HG03469 (cell line): ENCODE results near the gene ABHD18.
"Not testable (repeated sequence)": the region's sequence is repeated elsewhere in the genome, so short reads cannot be mapped to it uniquely, and the experiment has no call there.

Experiments
- ATAC-seq: cut with Tn5 transposase; IDR thresholded peaks from one replicate; pipeline ENCODE4 v1.9.1; 2021; ENCODE audit warnings: mild to moderate bottlenecking, moderate library complexity, moderate number of reproducible peaks; ENCODE audit not compliant: unreplicated experiment

Gene ABHD18

DNA sequence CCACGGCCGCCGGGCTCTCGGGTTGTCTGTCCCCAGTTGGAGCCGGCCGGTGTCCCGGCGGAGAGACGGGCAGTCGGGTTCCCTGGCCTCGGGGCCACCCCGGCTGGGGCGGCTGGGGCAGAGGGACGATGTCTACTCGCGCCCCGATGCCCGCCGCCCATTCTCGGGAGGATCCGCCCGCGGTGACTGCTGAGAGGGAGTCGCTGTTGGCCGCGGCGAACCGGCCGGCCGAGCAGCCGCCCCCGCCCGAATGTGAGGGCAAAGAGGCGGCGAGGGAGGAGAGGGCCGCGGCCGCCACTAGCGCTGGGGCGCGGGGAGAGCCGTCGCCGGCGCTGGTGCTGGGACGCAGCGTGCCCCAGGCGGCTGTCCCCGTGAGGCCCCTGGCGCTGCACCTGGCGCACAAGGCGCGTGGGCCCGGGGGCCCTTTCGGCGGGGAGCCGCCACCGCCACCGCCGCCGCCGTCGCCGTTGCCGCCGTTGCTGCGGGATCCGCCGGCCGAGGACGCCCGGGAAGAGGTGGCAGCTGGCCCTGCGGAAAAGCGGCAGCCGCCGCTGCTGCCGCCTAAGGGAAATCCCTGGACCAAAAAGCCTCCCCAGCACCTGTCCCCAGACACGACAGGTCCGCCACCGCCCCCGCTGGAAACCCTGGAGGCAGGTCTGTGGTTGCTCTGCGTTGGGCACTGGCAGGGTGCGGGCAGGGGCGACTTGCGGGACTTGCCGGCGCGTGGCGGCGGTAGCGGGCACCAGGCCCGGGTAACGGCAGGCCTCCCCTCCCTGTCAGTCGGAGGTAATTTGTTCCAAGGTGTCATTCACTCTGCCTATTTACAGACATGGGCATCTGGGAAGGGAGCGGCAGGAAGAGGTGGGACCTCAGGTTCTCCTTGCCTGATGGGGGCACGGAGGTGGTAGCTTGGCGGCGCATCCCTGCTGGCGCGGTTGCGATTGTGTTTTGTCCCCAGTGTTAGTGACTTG is 96.6 kb downstream of the ABHD18 start:
- peak; percentile 24 for ATAC-seq

DNA sequence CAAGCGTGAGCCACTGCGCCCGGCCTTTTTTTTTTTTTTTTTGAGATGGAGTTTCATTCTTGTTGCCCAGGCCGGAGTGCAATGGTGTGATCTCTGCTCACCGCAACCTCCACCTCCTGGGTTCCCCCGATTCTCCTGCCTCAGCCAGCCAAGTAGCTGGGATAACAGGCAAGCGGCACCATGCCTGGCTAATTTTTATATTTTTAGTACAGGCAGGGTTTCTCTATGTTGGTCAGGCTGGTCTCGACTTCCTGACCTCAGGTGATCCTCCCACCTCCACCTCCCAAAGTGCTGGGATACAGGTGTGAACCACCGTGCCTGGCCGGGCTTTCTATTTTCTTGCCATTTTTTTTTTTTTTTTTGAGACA is 101.2 kb downstream of the ABHD18 start:
- ATAC-seq: not testable (repeated sequence)

DNA sequence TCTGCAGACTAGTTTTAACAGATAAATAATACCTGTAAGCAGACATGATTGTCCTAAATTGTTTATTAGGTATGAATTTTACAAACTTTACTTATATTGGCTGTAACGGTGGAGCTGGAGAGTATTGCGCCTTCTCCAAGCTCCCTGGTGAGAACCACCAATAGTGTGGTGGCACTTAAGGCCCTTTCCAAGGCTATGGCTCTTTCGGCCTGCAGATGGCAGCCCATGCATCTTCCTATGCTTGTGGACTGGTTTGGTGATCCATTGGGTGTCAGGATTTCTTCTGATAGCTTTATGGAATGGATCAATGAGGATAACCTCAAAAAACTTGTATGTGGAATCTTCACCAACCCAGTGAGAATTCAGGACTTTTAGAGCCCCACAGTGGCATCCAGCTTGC is 103.7 kb downstream of the ABHD18 start:
- no peak for ATAC-seq

DNA sequence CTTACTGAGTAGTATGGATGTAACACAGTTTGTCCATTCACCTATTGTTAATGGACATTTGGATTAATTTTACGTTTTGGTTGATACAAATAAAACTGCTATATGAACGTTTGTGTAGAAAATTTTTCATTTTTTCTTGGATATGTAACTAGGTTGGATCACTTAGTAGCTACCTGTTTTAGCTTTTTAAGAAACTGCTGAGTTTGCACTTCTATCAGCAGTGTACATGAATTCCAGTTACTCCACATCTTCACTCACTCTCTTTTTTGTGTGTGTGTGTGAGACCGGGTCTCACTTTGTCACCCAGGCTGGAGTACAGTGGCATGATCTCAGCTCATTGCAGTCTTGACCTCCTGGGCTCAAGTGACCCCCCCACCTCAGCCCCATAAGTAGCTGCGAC is 111.3 kb downstream of the ABHD18 start:
- no peak for ATAC-seq
